ENCODE results near the gene RBM8A.
"Not testable (repeated sequence)": the region's sequence is repeated elsewhere in the genome, so short reads cannot be mapped to it uniquely, and the experiment has no call there.

The RBM8A gene

GRCh38 chr1:145956361-145956760 is 29.1 kb upstream of the RBM8A start:
- no peak for DNase-seq

GRCh38 chr1:145955436-145955835 is 28.2 kb upstream of the RBM8A start:
- DNase-seq = peak in 4 of 14 donors; percentile 2 to 29 (median 11)

GRCh38 chr1:145953861-145954260 is 26.6 kb upstream of the RBM8A start:
- DNase-seq = no peak

- no peak for DNase-seq
Observed at GRCh38 chr1:145952903-145953302, 25.6 kb upstream of the RBM8A start.

- DNase-seq = no peak
Observed at GRCh38 chr1:145951526-145951925, 24.2 kb upstream of the RBM8A start.

- no peak for DNase-seq
Observed at GRCh38 chr1:145949219-145949618, 21.9 kb upstream of the RBM8A start.

- DNase-seq = no peak
Observed at GRCh38 chr1:145947551-145947950, 20.3 kb upstream of the RBM8A start.

- DNase-seq = no peak
Observed at GRCh38 chr1:145946477-145946986, 19.2 kb upstream of the RBM8A start.

GRCh38 chr1:145944532-145944931 is 17.2 kb upstream of the RBM8A start:
- DNase-seq = no peak

- DNase-seq = no peak
Observed at GRCh38 chr1:145942871-145943270, 15.6 kb upstream of the RBM8A start.

- DNase-seq = no peak
Observed at GRCh38 chr1:145942405-145942804, 15.1 kb upstream of the RBM8A start.

- no peak for DNase-seq
Observed at GRCh38 chr1:145937436-145937835, 10.2 kb upstream of the RBM8A start.

- DNase-seq = no peak
Observed at GRCh38 chr1:145936247-145936646, 9.0 kb upstream of the RBM8A start.

GRCh38 chr1:145935708-145936107 is 8.4 kb upstream of the RBM8A start:
- no peak for DNase-seq

GRCh38 chr1:145932522-145933009 is 5.3 kb upstream of the RBM8A start:
- not testable (repeated sequence) for DNase-seq

GRCh38 chr1:145927916-145928643 is 796 bp upstream of the RBM8A start:
- peak in 2 of 14 donors; percentile 25 to 41 for DNase-seq

GRCh38 chr1:145926686-145927062 is 610 bp downstream of the RBM8A start:
- no peak for DNase-seq

GRCh38 chr1:145922266-145922665 is 5.0 kb downstream of the RBM8A start:
- DNase-seq = no peak

- not testable (repeated sequence) for DNase-seq
Observed at GRCh38 chr1:145920297-145920696, 7.0 kb downstream of the RBM8A start.

- peak in 10 of 14 donors; percentile 12 to 67 (median 44) for DNase-seq
Observed at GRCh38 chr1:145918992-145919939, 8.0 kb downstream of the RBM8A start.

GRCh38 chr1:145918144-145918991 is 8.9 kb downstream of the RBM8A start, which contains the start of gene PEX11B:
Gene PEX11B, minus strand, starts transcription at chr1:145918717. Its CDS starts 29 bp downstream, at chr1:145918688.
- DNase-seq = peak; percentile 81 to 97 (median 90)

GRCh38 chr1:145917595-145917994 is 9.7 kb downstream of the RBM8A start:
- no peak for DNase-seq
